K562 (cell line): ENCODE results near the gene CREB3L4. TPM values are rescaled to one million over a fixed set of nuclear protein-coding genes. Genes with fewer than 3 reads are reported as not detected.

Experiments used
- ARID2 ChIP-seq: fragments of 450-650 bp; IDR thresholded peaks from 2 replicates; pipeline ENCODE4 v1.6.1; 2017; ENCODE audit warnings: antibody characterized with exemption, mild to moderate bottlenecking
- DIDO1 ChIP-seq: fragments of 450-650 bp; IDR thresholded peaks from 2 replicates; pipeline ENCODE4 v1.6.1; 2016; ENCODE audit warnings: low read depth, missing biosample characterization, missing genetic modification characterization
- FOXJ3 ChIP-seq: sonication (generic); formaldehyde crosslinking; IDR thresholded peaks from 2 replicates; pipeline ENCODE4 v1.4.0; 2020; ENCODE audit warnings: mild to moderate bottlenecking, missing genetic modification reagents
- GABPA ChIP-seq: fragments of 200-800 bp; sonication (Bioruptor generic); conservative IDR thresholded peaks from 2 replicates; pipeline ENCODE4 v1.6.1; 2016; ENCODE audit warnings: low read depth, missing genetic modification characterization, missing compliant biosample characterization
- HDAC3 ChIP-seq: fragments of 450-650 bp; IDR thresholded peaks from 2 replicates; pipeline ENCODE4 v1.6.1; 2018; ENCODE audit warnings: borderline replicate concordance, mild to moderate bottlenecking, moderate library complexity; ENCODE audit not compliant: partially characterized antibody
- HMG20A ChIP-seq: fragments of 450-650 bp; formaldehyde crosslinking; conservative IDR thresholded peaks from 2 replicates; pipeline ENCODE4 v1.4.0; 2020; ENCODE audit warnings: mild to moderate bottlenecking, mixed read lengths
- JUNB ChIP-seq: fragments of 450-650 bp; formaldehyde crosslinking; conservative IDR thresholded peaks from 2 replicates; pipeline ENCODE4 v1.4.0; 2020; ENCODE audit warnings: mild to moderate bottlenecking
- KDM1A ChIP-seq, 2 experiments: fragments of 450-650 bp; IDR thresholded peaks; 2 replicates each; pipeline ENCODE4 v1.6.1; 2016; ENCODE audit warnings: mild to moderate bottlenecking in 2 of 2
- MAX ChIP-seq: sonication (generic); formaldehyde crosslinking; IDR thresholded peaks from 2 replicates; pipeline ENCODE4 v1.9.0; 2022; ENCODE audit warnings: mild to moderate bottlenecking, missing genetic modification reagents
- MTA1 ChIP-seq: fragments of 450-650 bp; IDR thresholded peaks from 2 replicates; pipeline ENCODE4 v1.6.1; 2017; ENCODE audit warnings: borderline replicate concordance
- NFIX ChIP-seq: fragments of 250-450 bp; sonication (Bioruptor Pico); IDR thresholded peaks from 2 replicates; pipeline ENCODE4 v1.4.0; 2020; ENCODE audit warnings: low read depth, mild to moderate bottlenecking, moderate library complexity
- NR1H2 ChIP-seq: sonication (generic); formaldehyde crosslinking; IDR thresholded peaks from 2 replicates; pipeline ENCODE4 v1.4.0; 2020; ENCODE audit warnings: mild to moderate bottlenecking, missing genetic modification reagents
- PCBP2 ChIP-seq: fragments of 200-400 bp; formaldehyde crosslinking; IDR thresholded peaks from 2 replicates; pipeline ENCODE4 v1.6.1; 2018; ENCODE audit warnings: low read length, low read depth, mild to moderate bottlenecking, moderate library complexity; ENCODE audit not compliant: poor library complexity, severe bottlenecking
- PTBP1 ChIP-seq: fragments of 200-400 bp; formaldehyde crosslinking; IDR thresholded peaks from 2 replicates; pipeline ENCODE4 v1.6.1; 2017; ENCODE audit warnings: low read depth, low read length
- SAP30 ChIP-seq: fragments of 200-600 bp; sonication (generic); IDR thresholded peaks from 2 replicates; pipeline ENCODE4 v1.6.1; 2012; ENCODE audit warnings: borderline replicate concordance, low read depth, mild to moderate bottlenecking, moderate library complexity, low read length, control low read depth, inconsistent platforms; ENCODE audit not compliant: insufficient read depth, poor library complexity, severe bottlenecking
- SPI1 ChIP-seq: IDR thresholded peaks from 2 replicates; pipeline ENCODE4 v1.6.1; 2011; ENCODE audit warnings: low read depth, low read length, control low read depth, borderline replicate concordance
- VEZF1 ChIP-seq: fragments of 200-800 bp; sonication (Bioruptor generic); IDR thresholded peaks from 2 replicates; pipeline ENCODE4 v1.6.1; 2017; ENCODE audit warnings: missing genetic modification characterization, missing compliant biosample characterization
- ZFP30 ChIP-seq: fragments of 250-450 bp; sonication (Bioruptor Pico); IDR thresholded peaks from 2 replicates; pipeline ENCODE4 v1.8.0; 2022; ENCODE audit warnings: moderate library complexity, mild to moderate bottlenecking, inconsistent platforms, borderline replicate concordance
- ZNF23 ChIP-seq: fragments of 250-450 bp; sonication (Bioruptor Pico); IDR thresholded peaks from 2 replicates; pipeline ENCODE4 v1.4.0; 2020; ENCODE audit warnings: mild to moderate bottlenecking
- ZNF282 ChIP-seq: sonication (generic); formaldehyde crosslinking; IDR thresholded peaks from 2 replicates; pipeline ENCODE4 v1.8.1; 2023; ENCODE audit warnings: missing genetic modification reagents
- ZNF436 ChIP-seq: fragments of 250-450, 450-650 bp; sonication (Bioruptor Pico); formaldehyde crosslinking; IDR thresholded peaks from 2 replicates; pipeline ENCODE4 v1.7.0; 2020; ENCODE audit warnings: mild to moderate bottlenecking
- ZNF449 ChIP-seq: fragments of 250-450 bp; sonication (Bioruptor Pico); IDR thresholded peaks from 2 replicates; pipeline ENCODE4 v1.8.0; 2022; ENCODE audit warnings: moderate library complexity, mild to moderate bottlenecking, inconsistent platforms
- polyA plus RNA-seq, 8 experiments: library from polyadenylated mRNA; depleted of rRNA in 4 of 8; stranded (reverse) in 5 of 8; unstranded in 3 of 8; fragments of >200 nt; fragmentation: Nextera tagmentation in 2 of 8; fragmentation: Illumina TruSeq in 1 of 8; extraction: Ambion mirVana in 2 of 8; extraction: Trizol in 1 of 8; gene quantifications; 2 replicates each; pipeline versions ENCODE4 v1.2.1 to v1.2.3, GENCODE V29; 2011 to 2014; ENCODE audit warnings: inconsistent platforms in 1 of 8, missing spikeins in 1 of 8
- total RNA-seq, 7 experiments: library from RNA; depleted of rRNA in 6 of 7; stranded (reverse); fragments of >200 nt in 6 of 7; fragmentation: Illumina TruSeq in 2 of 7; extraction: Trizol in 2 of 7; gene quantifications; 2 replicates each; pipeline versions ENCODE4 v1.2.1 to v1.2.3, GENCODE V29; 2011 to 2021; ENCODE audit warnings: low replicate concordance in 1 of 7
- TF ChIP-seq, protein P1 (sequence below): fragments of 250-450 bp; sonication (Bioruptor Pico); IDR thresholded peaks from 2 replicates; pipeline ENCODE4 v1.5.0; 2021; ENCODE audit warnings: mild to moderate bottlenecking, borderline replicate concordance

The CREB3L4 gene
- total and polyA plus RNA-seq, 9 of the 15 experiments (the other 6 are each of a cell fraction or from before 2014, with no cell fraction given), result 9.9 to 18.6 (median 13.9) TPM

GRCh38 chr1:153978274-153978909 lies 10.7 kb downstream of the CREB3L4 start (continued):
- TF ChIP-seq ZNF449 (CRISPR knock-in tag) (no peak), PTBP1 (no peak), DIDO1 (tag) (no peak), NR1H2 (CRISPR knock-in tag) (no peak), ZNF282 (CRISPR knock-in tag) (no peak), ZFP30 (CRISPR knock-in tag) (no peak), PCBP2 (no peak), MAX (CRISPR knock-in tag) (no peak), SAP30 (peak; percentile 10), ZNF23 (no peak), MTA1 (peak; percentile 36; the same call in 1 of the 2 replicates), SPI1 (no peak), FOXJ3 (no peak), VEZF1 (CRISPR knock-in tag) (no peak), HMG20A (CRISPR knock-in tag) (no peak), ZNF436 (CRISPR knock-in tag) (no peak), KDM1A (IDR thresholded peaks at IDR 0.05) (0 out of 4 replicates have a peak, but pooled peaks of 1 of the 2 experiments have one; percentile 8), ARID2 (peak; percentile 32; the same call in 1 of the 2 replicates), HDAC3 (no peak), JUNB (CRISPR knock-in tag) (no peak), NFIX (CRISPR knock-in tag) (no peak), GABPA (tag) (no peak)
- TF ChIP-seq, protein P1, sequence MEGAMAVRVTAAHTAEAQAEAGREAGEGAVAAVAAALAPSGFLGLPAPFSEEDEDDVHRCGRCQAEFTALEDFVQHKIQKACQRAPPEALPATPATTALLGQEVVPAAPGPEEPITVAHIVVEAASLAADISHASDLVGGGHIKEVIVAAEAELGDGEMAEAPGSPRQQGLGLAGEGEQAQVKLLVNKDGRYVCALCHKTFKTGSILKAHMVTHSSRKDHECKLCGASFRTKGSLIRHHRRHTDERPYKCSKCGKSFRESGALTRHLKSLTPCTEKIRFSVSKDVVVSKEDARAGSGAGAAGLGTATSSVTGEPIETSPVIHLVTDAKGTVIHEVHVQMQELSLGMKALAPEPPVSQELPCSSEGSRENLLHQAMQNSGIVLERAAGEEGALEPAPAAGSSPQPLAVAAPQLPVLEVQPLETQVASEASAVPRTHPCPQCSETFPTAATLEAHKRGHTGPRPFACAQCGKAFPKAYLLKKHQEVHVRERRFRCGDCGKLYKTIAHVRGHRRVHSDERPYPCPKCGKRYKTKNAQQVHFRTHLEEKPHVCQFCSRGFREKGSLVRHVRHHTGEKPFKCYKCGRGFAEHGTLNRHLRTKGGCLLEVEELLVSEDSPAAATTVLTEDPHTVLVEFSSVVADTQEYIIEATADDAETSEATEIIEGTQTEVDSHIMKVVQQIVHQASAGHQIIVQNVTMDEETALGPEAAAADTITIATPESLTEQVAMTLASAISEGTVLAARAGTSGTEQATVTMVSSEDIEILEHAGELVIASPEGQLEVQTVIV (CRISPR knock-in tag), result no peak
